Fibroblast of mammary gland (primary cell): ENCODE results near the gene FRMPD4.

Experiments used
- DNase-seq: peaks from one replicate; pipeline ENCODE4 v3.0.0-alpha.2; 2010; ENCODE audit warnings: low read depth
- H3K4me3 ChIP-seq: 2 replicates; pipeline ENCODE4 v1.5.1; 2011; ENCODE audit warnings: low read depth, mild to moderate bottlenecking, low read length, moderate library complexity; ENCODE audit not compliant: control insufficient read depth
- TF ChIP-seq, protein P1 (sequence below): conservative IDR thresholded peaks from 2 replicates; pipeline ENCODE4 v1.5.1; 2011; ENCODE audit warnings: low read depth, low read length, inconsistent platforms; ENCODE audit not compliant: control insufficient read depth, insufficient read depth

The FRMPD4 gene

DNA sequence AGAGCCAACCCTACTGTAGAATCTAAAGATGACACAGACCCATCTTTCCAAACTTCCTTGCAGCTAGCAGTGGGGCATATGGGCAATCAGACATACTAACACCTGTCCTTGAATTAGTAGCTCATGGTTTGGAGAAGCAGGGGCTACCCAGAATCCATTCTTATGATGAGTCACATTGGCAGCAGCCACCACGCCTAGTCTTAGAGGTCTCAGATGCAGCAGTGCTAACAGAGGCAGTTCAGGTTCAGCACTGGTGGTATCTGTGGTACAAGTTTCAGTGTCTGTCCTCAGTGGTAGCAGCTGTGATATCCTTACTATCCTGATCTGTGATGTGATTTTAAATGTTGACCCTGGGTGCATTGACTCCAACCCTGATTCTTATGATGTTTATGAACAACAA is 68.1 kb downstream of the FRMPD4 start:
- DNase-seq, result no peak
- no peak overlapping the region for H3K4me3 ChIP-seq
- TF ChIP-seq, protein P1, sequence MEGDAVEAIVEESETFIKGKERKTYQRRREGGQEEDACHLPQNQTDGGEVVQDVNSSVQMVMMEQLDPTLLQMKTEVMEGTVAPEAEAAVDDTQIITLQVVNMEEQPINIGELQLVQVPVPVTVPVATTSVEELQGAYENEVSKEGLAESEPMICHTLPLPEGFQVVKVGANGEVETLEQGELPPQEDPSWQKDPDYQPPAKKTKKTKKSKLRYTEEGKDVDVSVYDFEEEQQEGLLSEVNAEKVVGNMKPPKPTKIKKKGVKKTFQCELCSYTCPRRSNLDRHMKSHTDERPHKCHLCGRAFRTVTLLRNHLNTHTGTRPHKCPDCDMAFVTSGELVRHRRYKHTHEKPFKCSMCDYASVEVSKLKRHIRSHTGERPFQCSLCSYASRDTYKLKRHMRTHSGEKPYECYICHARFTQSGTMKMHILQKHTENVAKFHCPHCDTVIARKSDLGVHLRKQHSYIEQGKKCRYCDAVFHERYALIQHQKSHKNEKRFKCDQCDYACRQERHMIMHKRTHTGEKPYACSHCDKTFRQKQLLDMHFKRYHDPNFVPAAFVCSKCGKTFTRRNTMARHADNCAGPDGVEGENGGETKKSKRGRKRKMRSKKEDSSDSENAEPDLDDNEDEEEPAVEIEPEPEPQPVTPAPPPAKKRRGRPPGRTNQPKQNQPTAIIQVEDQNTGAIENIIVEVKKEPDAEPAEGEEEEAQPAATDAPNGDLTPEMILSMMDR, result no peak

DNA sequence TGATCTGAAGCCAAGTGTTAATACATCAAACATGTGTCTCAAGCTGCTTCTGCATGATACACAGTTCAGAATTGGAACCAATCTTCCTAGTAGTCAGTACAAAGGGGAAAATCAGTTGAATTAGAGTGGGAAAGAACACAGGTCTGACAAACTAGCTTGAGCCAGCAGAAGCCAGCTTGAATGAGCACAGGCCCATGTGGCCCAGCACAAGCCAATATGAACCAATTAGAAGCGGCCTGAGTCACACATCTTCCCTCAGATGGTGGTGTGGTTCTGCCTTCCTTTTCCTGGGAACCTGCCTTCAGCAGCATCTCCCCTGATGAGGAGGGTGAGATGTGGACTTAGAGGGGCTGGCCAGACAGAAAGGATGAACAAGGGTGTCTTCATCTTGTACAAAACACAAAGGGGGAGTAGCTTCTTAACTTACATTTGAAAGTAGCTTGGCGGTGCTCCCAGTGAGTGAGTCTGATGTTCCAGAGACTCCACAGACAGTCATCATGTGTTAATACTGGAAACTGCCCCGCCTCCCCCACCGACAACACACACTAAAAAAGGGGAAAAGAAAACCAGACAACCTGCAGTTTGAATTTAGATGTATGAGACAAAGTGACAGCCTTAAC is 72.0 kb downstream of the FRMPD4 start:
- TF ChIP-seq, protein P1, result no peak
- peak overlapping the region; percentile 11 for H3K4me3 ChIP-seq
- DNase-seq, result peak; percentile 87

DNA sequence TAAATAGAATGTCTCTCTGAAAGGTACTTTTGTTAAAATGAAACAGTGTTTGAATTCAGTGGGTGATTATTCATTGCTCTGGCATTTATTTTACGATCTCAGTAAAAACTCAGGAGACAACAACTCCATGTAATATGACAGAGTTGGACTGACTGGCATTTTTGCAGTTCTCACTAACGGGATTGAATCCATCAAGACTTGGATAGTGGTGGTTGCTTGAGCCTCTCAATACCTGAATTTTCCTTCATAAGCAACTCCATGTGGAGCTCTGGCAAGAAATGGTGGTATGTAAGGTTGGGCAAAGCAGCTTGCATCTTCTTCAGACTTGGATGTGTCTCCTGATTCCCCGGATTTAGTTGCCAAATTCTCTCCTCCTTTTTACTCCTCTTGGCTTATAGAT is 72.7 kb downstream of the FRMPD4 start:
- DNase-seq, result peak; percentile 42
- H3K4me3 ChIP-seq, result peak overlapping the region; percentile 19
- TF ChIP-seq, protein P1, result no peak

DNA sequence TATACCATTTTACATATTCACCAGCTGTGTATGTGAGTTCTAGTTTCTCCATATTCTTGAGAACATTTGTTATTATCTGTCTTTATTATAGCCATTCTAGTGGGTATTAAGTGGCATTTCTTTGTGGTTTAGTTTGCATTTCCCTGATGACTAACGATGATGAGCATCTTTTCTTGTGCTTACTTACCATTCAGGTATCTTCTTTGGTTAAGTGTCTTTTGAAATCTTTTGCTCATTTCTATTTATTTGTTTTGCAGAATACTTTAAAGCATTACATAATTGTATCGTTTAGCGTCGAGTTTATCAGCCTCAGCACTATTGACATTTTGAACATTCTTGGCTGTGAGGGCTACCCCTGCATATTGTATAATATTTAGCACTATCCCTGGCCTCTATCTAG is 85.4 kb downstream of the FRMPD4 start:
- peak; percentile 72 for DNase-seq
- no peak overlapping the region for H3K4me3 ChIP-seq
- TF ChIP-seq, protein P1, result no peak

DNA sequence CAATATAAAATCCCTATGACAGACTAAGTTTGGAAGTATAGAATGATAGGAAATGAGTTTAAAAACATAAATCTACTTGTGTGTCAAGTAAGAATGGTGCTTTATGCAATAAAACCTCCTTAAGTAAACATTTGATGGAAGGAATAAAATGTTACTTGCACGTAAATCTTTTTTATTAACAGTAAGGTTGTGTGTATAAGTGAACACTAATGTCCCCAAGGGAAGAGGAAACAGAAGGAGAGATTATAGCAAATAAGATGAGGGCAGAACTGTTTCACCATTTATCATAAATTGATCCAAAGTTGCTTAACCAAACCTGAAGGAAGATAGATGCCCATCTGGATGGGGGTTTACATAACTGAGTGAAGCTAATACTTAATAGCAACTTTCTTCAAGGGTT is 86.8 kb downstream of the FRMPD4 start:
- TF ChIP-seq, protein P1, result no peak
- DNase-seq, result peak; percentile 2
- no peak overlapping the region for H3K4me3 ChIP-seq

DNA sequence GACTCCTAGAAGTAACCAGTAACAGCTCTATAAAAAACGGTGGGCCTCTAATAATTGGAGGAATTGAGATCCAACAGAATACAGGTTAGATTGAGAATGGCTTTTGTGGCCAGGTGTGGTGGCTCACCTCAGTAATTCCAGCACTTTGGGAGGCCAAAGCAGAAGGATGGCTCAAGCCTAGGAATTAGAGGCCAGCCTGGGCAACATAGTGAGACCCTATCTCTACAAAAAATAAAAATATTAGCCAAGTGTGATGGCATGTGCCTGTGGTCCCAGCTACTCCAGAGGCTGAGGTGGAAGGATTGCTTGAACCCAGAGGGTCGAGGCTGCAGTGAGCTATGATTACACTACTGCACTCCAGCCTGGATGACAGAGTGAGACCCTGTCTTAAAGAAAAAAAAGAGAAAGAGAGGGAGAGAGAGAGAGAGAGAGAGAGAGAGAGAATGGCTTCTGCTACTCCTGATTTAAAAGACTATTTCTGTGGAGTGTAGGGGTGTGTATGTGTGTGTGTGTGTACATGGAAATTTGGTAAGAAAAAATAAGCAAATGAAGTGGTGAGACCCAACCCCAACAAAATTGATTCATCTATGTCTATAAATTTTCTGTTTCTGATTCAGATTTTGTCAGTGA is 89.3 kb downstream of the FRMPD4 start:
- TF ChIP-seq, protein P1, result no peak
- no peak overlapping the region for H3K4me3 ChIP-seq
- no peak for DNase-seq
